ENCODE results near the gene ELP6.

GRCh38 chr3:47553407-47553806, 39.9 kb upstream of the ELP6 start:
- no peak for TF ChIP-seq NFIC (IDR thresholded peaks at IDR 0.05; ENCODE audit: borderline replicate concordance)
- TF ChIP-seq RAD21 (IDR thresholded peaks at IDR 0.05; ENCODE audit: low read length), result no peak
- TF ChIP-seq CTCF (IDR thresholded peaks at IDR 0.05), result no peak
- TF ChIP-seq, protein P1, sequence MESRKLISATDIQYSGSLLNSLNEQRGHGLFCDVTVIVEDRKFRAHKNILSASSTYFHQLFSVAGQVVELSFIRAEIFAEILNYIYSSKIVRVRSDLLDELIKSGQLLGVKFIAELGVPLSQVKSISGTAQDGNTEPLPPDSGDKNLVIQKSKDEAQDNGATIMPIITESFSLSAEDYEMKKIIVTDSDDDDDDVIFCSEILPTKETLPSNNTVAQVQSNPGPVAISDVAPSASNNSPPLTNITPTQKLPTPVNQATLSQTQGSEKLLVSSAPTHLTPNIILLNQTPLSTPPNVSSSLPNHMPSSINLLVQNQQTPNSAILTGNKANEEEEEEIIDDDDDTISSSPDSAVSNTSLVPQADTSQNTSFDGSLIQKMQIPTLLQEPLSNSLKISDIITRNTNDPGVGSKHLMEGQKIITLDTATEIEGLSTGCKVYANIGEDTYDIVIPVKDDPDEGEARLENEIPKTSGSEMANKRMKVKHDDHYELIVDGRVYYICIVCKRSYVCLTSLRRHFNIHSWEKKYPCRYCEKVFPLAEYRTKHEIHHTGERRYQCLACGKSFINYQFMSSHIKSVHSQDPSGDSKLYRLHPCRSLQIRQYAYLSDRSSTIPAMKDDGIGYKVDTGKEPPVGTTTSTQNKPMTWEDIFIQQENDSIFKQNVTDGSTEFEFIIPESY (IDR thresholded peaks at IDR 0.05; ENCODE audit: borderline replicate concordance, low read depth), result no peak
- no peak for TF ChIP-seq EP300 (IDR thresholded peaks at IDR 0.05; ENCODE audit: borderline replicate concordance in 1 of 2, low read depth in 1 of 2, low read length in 1 of 2)
- TF ChIP-seq JUND (IDR thresholded peaks at IDR 0.05), result no peak
- TF ChIP-seq POLR2AphosphoS5 (IDR thresholded peaks at IDR 0.05; ENCODE audit: low read depth, low read length), result no peak
- no peak for TF ChIP-seq TEAD4 (IDR thresholded peaks at IDR 0.05; ENCODE audit: borderline replicate concordance, insufficient read depth)
- no peak for TF ChIP-seq SIN3A (IDR thresholded peaks at IDR 0.05; ENCODE audit: borderline replicate concordance, low read depth, low read length)
- no peak for TF ChIP-seq PBX3 (IDR thresholded peaks at IDR 0.05)
- TF ChIP-seq MEF2A (IDR thresholded peaks at IDR 0.05; ENCODE audit: borderline replicate concordance, low read depth), result no peak
